ENCODE data around the gene FAM131B.

The FAM131B gene

DNA sequence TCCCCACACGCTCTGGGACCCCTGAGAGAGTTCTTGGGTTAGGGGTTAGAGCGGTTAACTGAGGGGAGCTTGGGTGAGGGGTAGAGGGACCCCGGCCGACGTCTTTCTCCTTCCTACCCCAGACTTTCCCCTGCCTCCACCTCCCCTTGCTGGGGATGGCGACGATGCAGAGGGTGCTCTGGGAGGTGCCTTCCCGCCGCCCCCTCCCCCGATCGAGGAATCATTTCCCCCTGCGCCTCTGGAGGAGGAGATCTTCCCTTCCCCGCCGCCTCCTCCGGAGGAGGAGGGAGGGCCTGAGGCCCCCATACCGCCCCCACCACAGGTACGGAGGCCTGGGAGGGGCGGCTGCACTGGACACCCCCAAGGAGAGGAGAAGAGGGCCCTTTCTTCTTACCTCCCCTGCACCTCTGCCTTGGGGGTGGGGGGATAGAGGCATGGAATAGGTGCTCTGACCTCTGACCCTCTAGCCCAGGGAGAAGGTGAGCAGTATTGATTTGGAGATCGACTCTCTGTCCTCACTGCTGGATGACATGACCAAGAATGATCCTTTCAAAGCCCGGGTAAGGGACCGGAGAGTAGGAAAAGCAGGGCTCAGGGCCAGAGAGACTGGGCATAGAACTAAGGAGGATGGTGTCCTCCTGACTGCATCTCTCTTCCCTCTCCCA lies 19.7 kb upstream of the FAM131B start:
- no peak for DNase-seq

- peak in 1 of 2 experiments; percentile 55 for DNase-seq
These were observed 19.1 kb upstream of the FAM131B start for GRCh38 chr7:143381427-143382125.

DNA sequence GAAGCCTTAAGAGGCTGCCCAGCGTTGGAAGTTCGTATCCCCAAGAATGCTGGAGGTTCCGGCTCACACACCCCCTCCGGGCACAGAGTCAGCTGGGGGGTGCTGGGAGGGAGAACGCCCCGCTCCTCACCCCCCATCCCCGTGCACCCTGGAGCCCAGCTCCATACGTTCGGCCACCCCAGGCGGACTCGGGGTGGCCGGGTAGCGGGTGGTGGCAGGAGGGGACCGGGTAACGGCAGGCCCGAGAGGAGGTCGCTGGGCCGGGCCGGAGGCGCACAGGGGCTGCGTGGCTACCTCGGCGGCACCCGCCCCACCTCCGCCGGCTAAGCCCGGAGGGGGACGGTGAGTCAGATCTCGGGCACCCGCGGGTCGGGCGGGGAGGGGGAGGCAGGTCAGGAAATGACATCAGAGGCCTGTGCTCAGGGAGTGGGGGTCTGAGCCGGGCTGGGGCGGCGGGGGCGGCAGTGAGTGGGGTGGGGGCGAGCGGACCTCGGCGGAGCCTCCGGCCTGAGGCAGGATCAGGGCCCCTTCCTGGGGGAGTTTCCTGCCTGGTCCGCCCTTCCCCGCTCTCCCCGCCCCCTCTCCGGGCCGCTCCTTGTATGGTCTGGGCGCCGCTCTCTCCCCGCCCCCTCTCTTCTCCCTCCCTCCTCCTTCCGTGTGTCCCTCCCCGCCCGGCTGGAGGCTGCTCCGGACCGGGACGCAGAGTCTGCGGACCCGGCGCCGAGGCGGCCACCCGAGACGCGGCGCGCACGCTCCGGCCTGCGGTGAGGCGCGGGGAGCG lies 18.3 kb upstream of the FAM131B start, which contains the start of gene ZYX:
TSS of gene ZYX (plus strand) at position 700 of the 781 bp plus-strand sequence. CDS start 227 bp downstream, outside the sequence.
- DNase-seq, result peak; percentile 68 to 70

DNA sequence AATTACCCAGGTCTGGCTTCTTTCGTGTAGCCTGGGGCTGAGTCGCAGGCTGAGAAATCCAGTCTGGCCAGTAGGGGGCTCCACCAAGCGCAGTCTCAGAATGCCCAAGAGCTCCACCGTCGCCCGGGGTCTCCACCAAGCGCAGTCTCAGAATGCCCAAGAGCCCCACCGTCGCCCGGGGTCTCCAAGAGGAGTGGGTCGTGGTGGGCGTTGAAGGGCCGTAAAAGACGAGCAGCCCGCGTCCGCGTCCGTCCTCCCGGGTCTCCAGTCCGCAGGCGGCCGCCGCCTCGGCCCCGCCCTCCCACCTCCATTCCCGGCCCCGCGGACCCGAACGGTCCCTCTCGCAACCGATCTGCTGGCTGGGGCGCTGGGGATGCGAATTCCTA lies 17.7 kb upstream of the FAM131B start:
- DNase-seq, result peak; percentile 40 to 68

- no peak for DNase-seq
These were observed 17.2 kb upstream of the FAM131B start for GRCh38 chr7:143379611-143380259.

- DNase-seq, result no peak
These were observed 13.9 kb upstream of the FAM131B start for GRCh38 chr7:143376396-143376795.

- DNase-seq, result peak in 1 of 2 experiments; percentile 7
These were observed 13.0 kb upstream of the FAM131B start for GRCh38 chr7:143375298-143376034.

- no peak for DNase-seq
These were observed 12.0 kb upstream of the FAM131B start for GRCh38 chr7:143374561-143374960.

- DNase-seq, result no peak
These were observed 10.8 kb upstream of the FAM131B start for GRCh38 chr7:143373255-143373794.

- DNase-seq, result no peak
These were observed 9.6 kb upstream of the FAM131B start for GRCh38 chr7:143372070-143372469.

GRCh38 chr7:143369678-143370651 lies 7.5 kb upstream of the FAM131B start:
- no peak for DNase-seq

- no peak for DNase-seq
These were observed 5.9 kb upstream of the FAM131B start for GRCh38 chr7:143368387-143368786.

DNA sequence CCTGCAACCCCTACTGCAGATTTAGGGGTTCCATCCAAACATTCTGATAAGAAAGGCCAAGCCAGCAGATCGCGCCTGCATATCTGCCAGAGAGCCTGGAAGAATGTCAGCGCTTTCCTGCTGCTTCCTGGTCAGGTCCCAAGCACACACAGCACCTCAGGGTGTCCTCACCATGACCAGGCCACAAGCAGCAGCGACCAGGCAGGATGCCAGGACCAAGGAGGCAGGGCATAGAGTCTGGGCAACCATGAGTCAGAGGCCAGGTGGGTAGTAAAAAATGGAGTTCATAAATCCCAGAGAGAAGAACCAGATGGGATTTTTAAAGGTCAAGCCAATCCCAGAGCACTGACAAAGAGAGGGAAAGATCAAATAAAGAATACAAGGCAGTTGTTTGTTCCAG lies 5.5 kb upstream of the FAM131B start:
- DNase-seq, result no peak

DNA sequence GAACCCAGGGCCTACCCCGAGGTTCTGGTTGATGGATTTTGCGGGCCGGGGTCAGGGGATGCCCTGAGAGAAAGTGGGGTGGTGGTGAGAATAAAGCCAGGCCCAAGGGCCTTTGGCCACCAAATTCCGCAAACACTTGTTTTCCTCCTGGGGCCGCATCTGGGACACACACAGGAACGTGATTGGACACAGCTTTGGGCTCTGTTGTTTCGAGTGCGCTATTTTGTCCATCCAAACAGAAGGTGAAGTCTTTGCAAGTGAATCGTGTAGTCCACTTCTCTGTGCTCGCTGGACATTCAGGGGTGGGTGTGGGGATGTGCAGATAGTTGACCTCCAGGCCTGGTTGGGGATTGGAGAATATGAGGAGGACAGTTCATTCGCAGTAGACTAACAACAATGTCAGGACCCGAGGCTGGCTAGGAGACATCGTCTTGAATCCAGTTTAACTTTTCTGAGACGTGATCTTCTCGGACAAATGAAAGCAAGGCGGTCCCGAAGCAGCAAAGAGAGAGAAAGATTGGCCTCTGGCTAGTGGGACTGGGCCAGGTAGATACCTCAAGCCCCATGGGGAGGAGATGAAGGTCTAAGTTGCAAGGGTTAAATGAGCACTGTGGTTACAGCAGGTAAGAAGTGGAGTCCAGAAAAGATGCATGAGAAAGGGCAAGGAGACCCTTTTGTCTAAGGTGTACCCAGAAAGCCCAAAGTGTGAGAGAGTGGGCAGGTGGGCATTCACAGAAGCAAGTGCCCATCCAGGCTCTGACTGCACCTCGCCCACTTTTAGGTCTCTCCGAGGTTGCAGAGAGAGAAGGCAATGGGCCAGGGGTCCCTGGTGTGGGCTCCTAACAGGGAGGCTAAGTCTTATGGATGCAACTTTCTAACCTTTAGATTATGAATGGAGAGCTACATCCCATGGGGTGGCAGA lies 764 bp upstream of the FAM131B start:
- DNase-seq, result no peak

- peak in 1 of 2 experiments; percentile 47 for DNase-seq
These were observed 872 bp downstream of the FAM131B start for GRCh38 chr7:143361552-143362130.

GRCh38 chr7:143360788-143361551 lies 1.5 kb downstream of the FAM131B start:
- DNase-seq, result peak in 1 of 2 experiments; percentile 15

GRCh38 chr7:143359771-143360353 lies 2.7 kb downstream of the FAM131B start:
- DNase-seq, result no peak

GRCh38 chr7:143358626-143359025 lies 3.9 kb downstream of the FAM131B start:
- no peak for DNase-seq
